HCT116 (cell line): Measurements from ENCODE around the gene ZNF341.

Experiments
- CBX3 ChIP-seq: IDR thresholded peaks from 2 replicates; pipeline ENCODE4 v1.6.1; 2012; ENCODE audit warnings: low read depth
- EZH2phosphoT487 ChIP-seq: fragments of 200-600 bp; IDR thresholded peaks from 2 replicates; pipeline ENCODE4 v1.6.1; 2018; ENCODE audit warnings: antibody characterized with exemption, borderline replicate concordance
- YY1 ChIP-seq: IDR thresholded peaks from 2 replicates; pipeline ENCODE4 v1.6.1; 2011; ENCODE audit warnings: low read length, low read depth, moderate library complexity, mild to moderate bottlenecking; ENCODE audit not compliant: insufficient replicate concordance; ENCODE audit errors: extremely low read depth
- TF ChIP-seq, protein P1 (sequence below), 3 experiments: fragments of 200-600 bp in 1 of 3; sonication (generic) in 1 of 3; IDR thresholded peaks in 2 of 3; conservative IDR thresholded peaks in 1 of 3; 2 replicates each; pipeline ENCODE4 v1.5.1; 2012 to 2017; ENCODE audit warnings: low read depth in 2 of 3, low read length in 2 of 3, antibody characterized with exemption in 1 of 3, borderline replicate concordance in 1 of 3, control low read depth in 1 of 3, mild to moderate bottlenecking in 1 of 3, mixed read lengths in 1 of 3, mixed run types in 1 of 3, moderate library complexity in 1 of 3; ENCODE audit not compliant: insufficient read depth in 1 of 3

DNA sequence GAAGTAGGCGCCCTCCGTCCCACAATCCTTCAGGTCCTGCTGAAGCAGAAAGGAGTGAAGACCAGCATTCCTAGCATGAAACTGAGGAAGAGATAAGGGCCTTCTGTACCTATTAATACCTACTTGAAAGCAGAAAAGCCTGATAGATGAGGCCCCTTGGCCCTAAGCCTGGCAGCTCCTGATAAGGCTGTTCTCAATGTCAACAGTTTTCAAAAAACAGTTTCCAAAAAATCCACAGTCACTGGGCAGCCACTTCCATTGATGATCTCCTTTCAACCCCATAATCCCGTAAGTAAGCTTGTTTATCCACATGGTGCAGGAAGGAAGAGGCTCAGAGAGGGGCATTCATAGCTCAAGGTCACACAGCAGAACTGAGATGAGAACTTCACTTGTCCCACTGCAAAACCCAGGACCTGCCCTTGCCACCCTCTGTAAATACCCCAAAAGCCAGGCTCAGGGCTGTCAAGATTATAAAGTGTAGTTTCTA, 42.8 kb upstream of the ZNF341 start:
- no peak for TF ChIP-seq CBX3
- TF ChIP-seq, protein P1, sequence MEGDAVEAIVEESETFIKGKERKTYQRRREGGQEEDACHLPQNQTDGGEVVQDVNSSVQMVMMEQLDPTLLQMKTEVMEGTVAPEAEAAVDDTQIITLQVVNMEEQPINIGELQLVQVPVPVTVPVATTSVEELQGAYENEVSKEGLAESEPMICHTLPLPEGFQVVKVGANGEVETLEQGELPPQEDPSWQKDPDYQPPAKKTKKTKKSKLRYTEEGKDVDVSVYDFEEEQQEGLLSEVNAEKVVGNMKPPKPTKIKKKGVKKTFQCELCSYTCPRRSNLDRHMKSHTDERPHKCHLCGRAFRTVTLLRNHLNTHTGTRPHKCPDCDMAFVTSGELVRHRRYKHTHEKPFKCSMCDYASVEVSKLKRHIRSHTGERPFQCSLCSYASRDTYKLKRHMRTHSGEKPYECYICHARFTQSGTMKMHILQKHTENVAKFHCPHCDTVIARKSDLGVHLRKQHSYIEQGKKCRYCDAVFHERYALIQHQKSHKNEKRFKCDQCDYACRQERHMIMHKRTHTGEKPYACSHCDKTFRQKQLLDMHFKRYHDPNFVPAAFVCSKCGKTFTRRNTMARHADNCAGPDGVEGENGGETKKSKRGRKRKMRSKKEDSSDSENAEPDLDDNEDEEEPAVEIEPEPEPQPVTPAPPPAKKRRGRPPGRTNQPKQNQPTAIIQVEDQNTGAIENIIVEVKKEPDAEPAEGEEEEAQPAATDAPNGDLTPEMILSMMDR (IDR thresholded peaks at IDR 0.05 in 2 of 3, conservative IDR thresholded peaks at IDR 0.05 in 1 of 3; ENCODE audit: borderline replicate concordance in 1 of 3, insufficient read depth in 1 of 3, low read depth in 2 of 3, low read length in 2 of 3): no peak
- TF ChIP-seq EZH2phosphoT487: no peak
- TF ChIP-seq YY1: no peak
